Ammon's horn (tissue), 1 donor: ENCODE data around the gene FAT1.
"Not testable (repeated sequence)": the region's sequence is repeated elsewhere in the genome, so short reads cannot be mapped to it uniquely, and the experiment has no call there.

ENCODE experiments used
- DNase-seq: peaks from one replicate; pipeline ENCODE4 v3.0.0-alpha.2; 2016; ENCODE audit warnings: low spot score

FAT1 gene, protein sequence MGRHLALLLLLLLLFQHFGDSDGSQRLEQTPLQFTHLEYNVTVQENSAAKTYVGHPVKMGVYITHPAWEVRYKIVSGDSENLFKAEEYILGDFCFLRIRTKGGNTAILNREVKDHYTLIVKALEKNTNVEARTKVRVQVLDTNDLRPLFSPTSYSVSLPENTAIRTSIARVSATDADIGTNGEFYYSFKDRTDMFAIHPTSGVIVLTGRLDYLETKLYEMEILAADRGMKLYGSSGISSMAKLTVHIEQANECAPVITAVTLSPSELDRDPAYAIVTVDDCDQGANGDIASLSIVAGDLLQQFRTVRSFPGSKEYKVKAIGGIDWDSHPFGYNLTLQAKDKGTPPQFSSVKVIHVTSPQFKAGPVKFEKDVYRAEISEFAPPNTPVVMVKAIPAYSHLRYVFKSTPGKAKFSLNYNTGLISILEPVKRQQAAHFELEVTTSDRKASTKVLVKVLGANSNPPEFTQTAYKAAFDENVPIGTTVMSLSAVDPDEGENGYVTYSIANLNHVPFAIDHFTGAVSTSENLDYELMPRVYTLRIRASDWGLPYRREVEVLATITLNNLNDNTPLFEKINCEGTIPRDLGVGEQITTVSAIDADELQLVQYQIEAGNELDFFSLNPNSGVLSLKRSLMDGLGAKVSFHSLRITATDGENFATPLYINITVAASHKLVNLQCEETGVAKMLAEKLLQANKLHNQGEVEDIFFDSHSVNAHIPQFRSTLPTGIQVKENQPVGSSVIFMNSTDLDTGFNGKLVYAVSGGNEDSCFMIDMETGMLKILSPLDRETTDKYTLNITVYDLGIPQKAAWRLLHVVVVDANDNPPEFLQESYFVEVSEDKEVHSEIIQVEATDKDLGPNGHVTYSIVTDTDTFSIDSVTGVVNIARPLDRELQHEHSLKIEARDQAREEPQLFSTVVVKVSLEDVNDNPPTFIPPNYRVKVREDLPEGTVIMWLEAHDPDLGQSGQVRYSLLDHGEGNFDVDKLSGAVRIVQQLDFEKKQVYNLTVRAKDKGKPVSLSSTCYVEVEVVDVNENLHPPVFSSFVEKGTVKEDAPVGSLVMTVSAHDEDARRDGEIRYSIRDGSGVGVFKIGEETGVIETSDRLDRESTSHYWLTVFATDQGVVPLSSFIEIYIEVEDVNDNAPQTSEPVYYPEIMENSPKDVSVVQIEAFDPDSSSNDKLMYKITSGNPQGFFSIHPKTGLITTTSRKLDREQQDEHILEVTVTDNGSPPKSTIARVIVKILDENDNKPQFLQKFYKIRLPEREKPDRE (N-terminal part only)

DNA sequence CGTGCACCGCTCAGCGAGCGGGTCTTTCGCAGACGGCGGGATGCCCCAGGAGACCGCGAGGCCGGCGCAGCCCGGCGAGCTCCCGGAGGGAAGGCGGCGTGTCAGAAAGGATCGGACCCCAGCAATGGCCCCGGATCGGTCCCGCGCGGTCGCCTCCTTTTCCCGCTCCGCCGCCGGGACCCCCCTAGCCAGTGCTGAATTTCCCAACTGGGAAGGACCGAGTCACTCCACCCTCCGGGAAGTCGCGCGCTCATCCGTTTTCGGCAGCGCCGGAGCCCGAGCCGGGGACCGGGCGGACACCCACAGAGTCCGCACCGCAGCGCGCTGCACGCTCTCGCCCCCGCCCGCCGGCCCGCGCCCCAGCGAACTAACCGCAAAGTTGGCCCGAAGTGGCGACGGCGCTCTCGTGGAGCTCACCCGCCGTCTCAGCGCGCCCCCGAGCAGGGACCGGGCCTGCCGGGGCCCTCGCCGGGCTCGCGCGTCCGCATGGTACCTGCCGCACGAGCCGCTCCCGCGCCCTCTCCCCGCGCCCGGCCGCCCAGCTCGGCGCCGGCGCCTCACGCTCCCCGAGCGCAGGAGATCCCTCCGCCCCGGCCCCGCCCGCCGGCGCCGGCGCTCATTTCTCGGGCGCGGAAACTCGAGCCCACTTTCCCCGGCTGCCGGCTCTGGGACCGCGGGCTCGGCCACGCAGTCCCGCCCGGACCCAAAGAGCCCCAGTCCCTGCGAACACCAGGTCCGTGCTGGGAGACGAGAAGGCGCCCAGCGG, at the start of gene FAT1:
Gene FAT1, minus strand, starts transcription at position 565 of the 766 bp plus-strand sequence. CDS start 14,029 bp downstream, outside the sequence.
- no peak for DNase-seq

GRCh38 chr4:186772936-186773487, 49.4 kb upstream of the FAT1 start:
- no peak for DNase-seq

DNA sequence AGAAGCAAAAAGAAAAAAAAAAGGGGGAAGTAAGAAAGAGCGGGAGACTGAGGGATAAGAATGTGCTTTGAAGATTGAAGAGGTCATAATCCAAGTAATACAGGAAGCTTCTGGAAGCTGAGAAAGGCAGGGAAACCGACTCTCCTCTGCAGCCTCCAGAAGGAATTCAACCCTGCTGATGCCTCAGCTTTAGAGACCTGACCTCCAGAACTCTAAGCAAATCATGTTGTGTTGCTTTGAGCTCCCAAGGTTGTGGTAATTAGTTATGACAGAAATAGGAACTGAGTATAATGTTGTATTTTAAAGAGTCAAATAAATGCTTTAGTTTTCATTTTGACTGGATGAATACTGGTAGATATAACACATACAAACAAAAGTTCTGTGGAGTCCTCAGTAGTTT, 48.0 kb upstream of the FAT1 start:
- no peak for DNase-seq

DNA sequence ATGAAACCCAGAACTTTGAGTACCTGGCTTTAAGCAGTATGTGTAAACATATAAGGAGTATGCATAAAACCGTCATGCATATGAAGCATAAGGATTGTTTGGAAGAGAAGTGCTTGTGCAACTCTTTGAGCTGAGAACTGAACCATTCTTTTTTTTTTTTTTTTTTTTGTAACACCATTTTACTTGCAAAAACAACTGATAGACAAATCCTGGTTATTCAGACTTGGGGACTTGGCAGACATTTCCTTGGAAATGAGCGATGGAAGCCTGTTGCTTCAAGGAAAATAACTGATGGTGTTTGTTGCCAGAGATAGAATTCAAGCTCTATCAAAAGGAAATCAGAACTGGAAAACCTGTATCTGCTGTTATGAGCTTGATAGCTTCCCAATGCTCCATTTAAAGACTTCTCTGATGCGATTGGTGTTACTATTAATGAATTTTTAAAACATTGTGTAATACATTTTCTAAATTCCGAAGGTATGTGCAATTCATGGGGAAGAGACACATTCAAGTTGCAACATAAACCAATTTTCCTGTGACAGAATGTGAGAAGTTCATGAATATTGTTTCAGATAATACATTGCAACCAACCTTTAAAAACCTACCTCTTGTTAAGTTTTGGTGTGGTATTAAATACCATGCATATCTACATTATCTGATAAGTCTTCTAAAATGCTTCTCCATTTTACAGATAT, 47.0 kb upstream of the FAT1 start:
- DNase-seq: no peak

- DNase-seq: no peak
Measured at GRCh38 chr4:186767794-186768193, 44.1 kb upstream of the FAT1 start.

GRCh38 chr4:186765673-186766546, 42.3 kb upstream of the FAT1 start:
- no peak for DNase-seq

- DNase-seq: no peak
Measured at GRCh38 chr4:186765138-186765537, 41.5 kb upstream of the FAT1 start.

- DNase-seq: no peak
Measured at GRCh38 chr4:186764457-186764856, 40.8 kb upstream of the FAT1 start.

GRCh38 chr4:186762865-186763264, 39.2 kb upstream of the FAT1 start:
- DNase-seq: no peak

GRCh38 chr4:186762361-186762760, 38.7 kb upstream of the FAT1 start:
- DNase-seq: no peak

GRCh38 chr4:186761956-186762355, 38.3 kb upstream of the FAT1 start:
- not testable (repeated sequence) for DNase-seq

GRCh38 chr4:186761393-186761792, 37.7 kb upstream of the FAT1 start:
- DNase-seq: peak; percentile 35

- no peak for DNase-seq
Measured at GRCh38 chr4:186760576-186760975, 36.9 kb upstream of the FAT1 start.

GRCh38 chr4:186759990-186760389, 36.3 kb upstream of the FAT1 start:
- no peak for DNase-seq

DNA sequence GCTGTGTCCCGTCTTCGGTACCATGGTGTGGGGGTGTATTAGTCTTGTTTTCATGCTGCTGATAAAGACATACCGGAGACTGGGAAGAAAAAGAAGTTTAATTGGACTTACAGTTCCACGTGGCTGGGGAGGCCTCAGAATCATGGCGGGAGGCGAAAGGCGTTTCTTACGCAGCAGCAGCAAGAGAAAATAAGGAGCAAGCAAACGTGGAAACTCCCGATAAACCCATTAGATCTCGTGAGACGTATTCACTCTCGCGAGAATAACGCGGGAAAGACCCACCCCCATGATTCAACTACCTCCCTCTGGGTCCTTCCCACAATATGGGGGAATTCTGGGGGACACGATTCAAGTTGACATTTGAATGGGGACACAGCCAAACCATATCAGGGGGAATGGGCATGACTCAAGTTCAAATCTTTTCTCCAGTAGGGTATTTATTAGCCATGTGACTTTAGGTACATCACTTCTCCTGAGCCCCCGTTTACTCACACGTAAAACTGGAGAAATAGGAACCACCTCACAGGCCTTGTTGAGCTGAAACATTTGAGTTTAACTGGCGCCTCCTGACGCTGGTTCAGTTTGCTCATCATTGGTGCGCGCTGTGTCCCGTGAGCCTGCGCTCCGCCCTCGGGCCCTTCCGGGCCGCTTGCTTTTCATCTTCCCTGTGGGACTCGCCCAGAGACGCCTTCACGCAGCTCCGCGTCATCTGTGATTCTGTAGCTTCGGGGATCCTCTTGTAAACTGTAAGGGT, 35.5 kb upstream of the FAT1 start:
- no peak for DNase-seq

GRCh38 chr4:186757696-186758355, 34.2 kb upstream of the FAT1 start:
- DNase-seq: no peak

GRCh38 chr4:186756550-186756949, 32.9 kb upstream of the FAT1 start:
- DNase-seq: not testable (repeated sequence)
